HG02973 (cell line): ENCODE data around the gene PLEKHA1.

Experiments
- ATAC-seq: cut with Tn5 transposase; IDR thresholded peaks from one replicate; pipeline ENCODE4 v1.9.1; 2021; ENCODE audit warnings: moderate library complexity; ENCODE audit not compliant: unreplicated experiment

Gene PLEKHA1

DNA sequence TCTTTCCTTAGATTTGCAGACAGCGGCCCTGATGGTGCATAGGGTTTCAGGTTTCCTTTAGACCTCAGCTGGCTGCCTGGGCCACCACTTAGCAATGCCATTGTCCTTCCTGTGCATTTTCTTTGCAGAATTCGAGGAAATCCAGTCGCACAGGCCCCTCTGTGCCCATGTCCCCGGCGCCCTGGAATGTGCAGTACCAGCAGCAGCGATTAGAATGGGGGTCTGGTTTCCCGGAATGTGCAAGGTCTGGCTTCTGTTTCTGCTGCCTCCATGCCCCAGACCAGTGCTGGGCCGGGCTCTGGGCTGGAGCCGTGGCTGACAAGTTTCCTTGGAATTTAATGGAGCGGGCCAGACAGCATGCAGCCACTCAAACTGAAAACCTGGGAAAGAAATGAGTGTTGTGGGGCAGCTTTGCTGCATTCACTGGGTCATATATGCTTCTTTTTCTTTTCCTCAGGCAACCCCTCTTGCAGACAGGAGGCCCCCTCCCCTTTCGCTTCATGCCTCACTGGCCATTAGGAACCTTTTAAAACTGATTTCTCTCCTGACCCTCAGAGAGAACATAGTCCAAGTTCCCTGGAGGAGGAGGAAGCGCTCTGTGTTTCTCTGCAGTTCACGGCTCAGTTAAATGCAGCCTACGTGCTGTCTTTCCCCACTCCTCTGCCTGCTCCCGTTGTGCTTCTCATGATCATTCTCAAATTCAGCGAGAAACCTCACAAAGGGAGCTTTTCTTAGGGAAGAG lies 101.3 kb downstream of the PLEKHA1 start:
- no peak for ATAC-seq

- no peak for ATAC-seq
Observed at GRCh38 chr10:122476333-122476695, 101.8 kb downstream of the PLEKHA1 start.

DNA sequence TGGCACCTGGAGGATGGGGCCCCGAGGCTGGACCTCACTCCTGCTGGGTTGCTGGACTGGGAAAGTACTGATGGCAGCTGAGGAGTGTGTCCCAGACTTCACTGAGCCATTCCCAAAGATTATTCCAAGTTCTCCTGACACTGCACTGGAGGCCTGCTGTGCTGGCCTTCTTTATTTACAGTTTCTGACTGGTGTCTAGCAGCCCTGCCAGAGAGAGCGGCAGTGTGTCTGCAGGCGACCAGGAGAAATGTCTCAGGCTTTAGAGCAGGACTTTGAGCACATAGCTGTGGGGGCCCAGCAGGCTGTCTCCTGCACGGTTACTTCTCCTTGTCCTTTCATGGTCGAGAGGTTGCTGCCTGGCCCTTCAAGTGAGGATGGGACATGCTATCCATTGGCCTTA lies 102.9 kb downstream of the PLEKHA1 start:
- ATAC-seq: no peak

GRCh38 chr10:122478971-122479370 lies 104.5 kb downstream of the PLEKHA1 start:
- no peak for ATAC-seq

DNA sequence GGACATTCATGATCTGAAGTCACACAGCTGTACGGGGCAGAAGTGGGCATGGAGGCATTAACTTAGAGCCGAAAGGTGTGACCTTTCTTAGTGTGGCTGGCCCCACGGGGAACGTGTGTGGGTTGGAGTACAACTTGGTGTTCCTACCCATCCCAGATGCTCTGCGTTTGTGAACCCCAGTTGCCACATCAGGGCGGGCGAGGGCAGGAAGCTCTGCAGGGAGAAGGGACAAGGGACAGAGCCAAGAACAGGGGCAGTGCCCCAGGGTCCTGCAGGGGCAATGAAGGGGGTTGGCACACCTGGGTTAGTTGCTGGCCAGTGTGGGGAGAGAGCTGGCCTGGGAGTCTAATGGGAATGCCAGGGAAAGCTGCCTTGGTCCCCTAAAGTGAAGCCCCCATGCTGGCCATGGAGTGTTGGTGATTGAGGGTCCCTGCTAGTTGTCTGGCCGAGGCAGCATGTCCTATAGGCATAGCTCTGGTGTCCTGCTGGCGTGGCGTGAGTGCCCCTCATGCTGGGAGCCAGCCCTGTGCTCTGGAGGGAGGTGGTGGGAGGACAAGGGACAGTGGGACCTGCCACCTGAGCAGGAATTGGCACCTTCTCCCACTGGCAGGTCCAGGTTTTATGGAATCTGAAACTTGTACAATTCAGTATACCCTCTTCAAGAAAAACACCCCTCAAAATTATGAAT lies 105.8 kb downstream of the PLEKHA1 start:
- no peak for ATAC-seq

- no peak for ATAC-seq
Observed at GRCh38 chr10:122481296-122482056, 107.0 kb downstream of the PLEKHA1 start.
